Panc1 (cell line): ENCODE data around the gene STX18. TPM values are rescaled to one million over a fixed set of nuclear protein-coding genes. Genes with fewer than 3 reads are reported as not detected.

Source experiments
- ATAC-seq: fragments of 200-7000 bp; cut with Tn5 transposase; 2 replicates; pipeline ENCODE4 v1.9.1; 2020; ENCODE audit warnings: mild to moderate bottlenecking, moderate library complexity
- BruUV-seq: library from RNA; stranded (reverse); fragments of 400-500 nt; replicated peaks from 2 replicates; lab custom pipeline; 2021; lab: Mats Ljungman, UMichigan
- CTCF ChIA-PET: fragments of 300-600 bp; sonication (Branson Sonifier 250); formaldehyde crosslinking; loops from one replicate; lab custom pipeline; 2022; ENCODE audit warnings: antibody characterized with exemption; lab: Charles Lee
- POLR2A ChIA-PET: fragments of 300-600 bp; sonication (Branson Sonifier 250); formaldehyde crosslinking; loops from one replicate; lab custom pipeline; 2022; ENCODE audit warnings: antibody characterized with exemption; lab: Charles Lee
- DNase-seq: peaks from one replicate; pipeline ENCODE4 v3.0.0-alpha.2; 2010; ENCODE audit warnings: low read depth, low spot score
- H3K27ac ChIP-seq: 2 replicates; pipeline ENCODE4 v1.5.1; 2011; ENCODE audit warnings: mild to moderate bottlenecking, low read length, inconsistent platforms
- H3K27me3 ChIP-seq: fragments of 200-500 bp; sonication (Bioruptor generic); 2 replicates; pipeline ENCODE4 v1.6.0; 2014; ENCODE audit warnings: low read length, inconsistent platforms; ENCODE audit not compliant: control insufficient read depth, insufficient read depth
- H3K36me3 ChIP-seq: fragments of 200-500 bp; sonication (Bioruptor generic); 2 replicates; pipeline ENCODE4 v1.5.1; 2014; ENCODE audit warnings: inconsistent platforms, mild to moderate bottlenecking, low read length, moderate library complexity; ENCODE audit not compliant: control insufficient read depth, insufficient read depth
- H3K4me1 ChIP-seq: 2 replicates; pipeline ENCODE4 v1.5.1; 2011; ENCODE audit warnings: inconsistent platforms, mild to moderate bottlenecking, low read length, moderate library complexity; ENCODE audit not compliant: control insufficient read depth, insufficient read depth
- H3K4me3 ChIP-seq, 2 experiments: 2 replicates each; pipeline ENCODE4 v1.5.1; 2011 to 2012; ENCODE audit warnings: low read depth in 2 of 2, low read length in 2 of 2, mild to moderate bottlenecking in 2 of 2, inconsistent platforms in 1 of 2, moderate library complexity in 1 of 2
- H3K9me3 ChIP-seq: fragments of 200-500 bp; sonication (Bioruptor generic); 2 replicates; pipeline ENCODE4 v1.5.1; 2014; ENCODE audit warnings: low read depth, mild to moderate bottlenecking, inconsistent platforms, low read length, moderate library complexity; ENCODE audit not compliant: control insufficient read depth, insufficient read depth
- CTCF ChIP-seq: fragments of 450-650 bp; IDR thresholded peaks from 2 replicates; pipeline ENCODE4 v1.5.1; 2017; ENCODE audit warnings: mild to moderate bottlenecking
- POLR2AphosphoS5 ChIP-seq: IDR thresholded peaks from 2 replicates; pipeline ENCODE4 v1.6.1; 2012; ENCODE audit warnings: mild to moderate bottlenecking, low read depth, low read length, moderate library complexity
- REST ChIP-seq, 2 experiments: IDR thresholded peaks; 2 replicates each; pipeline ENCODE4 v1.6.1; 2011 to 2012; ENCODE audit warnings: low read depth in 2 of 2, control low read depth in 1 of 2, low read length in 1 of 2, mild to moderate bottlenecking in 1 of 2, moderate library complexity in 1 of 2; ENCODE audit not compliant: insufficient read depth in 1 of 2
- SIN3A ChIP-seq: IDR thresholded peaks from 2 replicates; pipeline ENCODE4 v1.6.1; 2012; ENCODE audit warnings: low read depth, mild to moderate bottlenecking, low read length, moderate library complexity, borderline replicate concordance; ENCODE audit not compliant: insufficient read depth
- TCF7L2 ChIP-seq: IDR thresholded peaks from 2 replicates; pipeline ENCODE4 v1.6.1; 2011; ENCODE audit warnings: mild to moderate bottlenecking, low read depth, low read length, inconsistent platforms
- in situ Hi-C: cut with HindIII; loops from 2 replicates; pipeline ENCODE4 v1.10.0; 2016; ENCODE audit warnings: low sequenced_read_pairs, low pct_unique_long_range_greater_than_20kb
- intact Hi-C: fragments of 100-400 bp; cut with micrococcal nuclease; formaldehyde crosslinking; loops from one replicate; pipeline ENCODE4 v1.10.0; 2022; ENCODE audit not compliant: unreplicated experiment
- total RNA-seq: library from RNA; stranded (reverse); gene quantifications from one replicate; pipeline ENCODE4 v1.2.1, GENCODE V29; 2021; ENCODE audit not compliant: unreplicated experiment

STX18 gene
- total RNA-seq, 1 experiment from 2014 or later = 15.0 TPM

- Histone ChIP-seq H3K27ac (no peak overlapping the region), H3K4me3 (no peak overlapping the region), H3K9me3 (no peaks in the 10 kb centered on the region), H3K4me1 (no peaks in the 10 kb centered on the region), H3K27me3 (no peaks in the 10 kb centered on the region), H3K36me3 (no peaks in the 10 kb centered on the region)
- intact Hi-C loops = no loop called here
- ChIA-PET CTCF (no interaction called here), POLR2A (no interaction called here)
- in situ Hi-C loops = no loop called here
- ATAC-seq = no peak
- TF ChIP-seq POLR2AphosphoS5 = no peak
- TF ChIP-seq CTCF = no peak
- no peak for TF ChIP-seq SIN3A
- TF ChIP-seq REST (IDR thresholded peaks at IDR 0.05; ENCODE audit: insufficient read depth in 1 of 2, low read depth in 2 of 2, low read length in 1 of 2) = no peak
- TF ChIP-seq TCF7L2 = no peak
- no TSS peak for BruUV-seq
- DNase-seq = no peak
Observed at GRCh38 chr4:4583606-4584005, 41.8 kb upstream of the STX18 start.

GRCh38 chr4:4582653-4583052 lies 40.8 kb upstream of the STX18 start:
- DNase-seq (no peak), ATAC-seq (no peak)
- ChIA-PET CTCF (no interaction called here), POLR2A (no interaction called here)
- in situ Hi-C loops (no loop called here), intact Hi-C loops (no loop called here)
- no peaks in the 10 kb centered on the region for H3K27me3 ChIP-seq
- H3K36me3 ChIP-seq = no peaks in the 10 kb centered on the region
- no TSS peak for BruUV-seq
- no peaks in the 10 kb centered on the region for H3K4me1 ChIP-seq
- no peaks in the 10 kb centered on the region for H3K9me3 ChIP-seq
- H3K27ac ChIP-seq = no peak overlapping the region
- TF ChIP-seq TCF7L2 (no peak), POLR2AphosphoS5 (no peak), REST (IDR thresholded peaks at IDR 0.05; ENCODE audit: insufficient read depth in 1 of 2, low read depth in 2 of 2, low read length in 1 of 2) (no peak)
- no peak overlapping the region for H3K4me3 ChIP-seq
